NCI-H187 (cell line): ENCODE measurements around the gene OR5K4.
"Not testable (repeated sequence)": the region's sequence is repeated elsewhere in the genome, so short reads cannot be mapped to it uniquely, and the experiment has no call there.

Source experiments
- DNase-seq, 2 experiments: peaks; one replicate each; lab custom pipeline; 2025; lab: John Stamatoyannopoulos, UW

Gene OR5K4

GRCh38 chr3:98371186-98371585 lies 17.5 kb downstream of the OR5K4 start:
- DNase-seq = no peak

- DNase-seq = no peak
Measured at GRCh38 chr3:98371853-98372252, 18.2 kb downstream of the OR5K4 start.

GRCh38 chr3:98372445-98372844 lies 18.8 kb downstream of the OR5K4 start:
- no peak for DNase-seq

- no peak for DNase-seq
Measured at GRCh38 chr3:98376631-98377030, 23.0 kb downstream of the OR5K4 start.

- DNase-seq = no peak
Measured at GRCh38 chr3:98388147-98388546, 34.5 kb downstream of the OR5K4 start.

GRCh38 chr3:98390366-98390765 lies 36.7 kb downstream of the OR5K4 start, which contains the start of gene OR5K3:
OR5K3 (plus strand) TSS chr3:98390666; CDS start chr3:98390666, 0 bp downstream.
- DNase-seq = no peak

- no peak for DNase-seq
Measured at GRCh38 chr3:98395101-98395500, 41.4 kb downstream of the OR5K4 start.

GRCh38 chr3:98396482-98396881 lies 42.8 kb downstream of the OR5K4 start:
- not testable (repeated sequence) for DNase-seq

GRCh38 chr3:98398513-98398912 lies 44.9 kb downstream of the OR5K4 start:
- no peak for DNase-seq

- DNase-seq = no peak
Measured at GRCh38 chr3:98402507-98402906, 48.9 kb downstream of the OR5K4 start.

- no peak for DNase-seq
Measured at GRCh38 chr3:98404010-98404409, 50.4 kb downstream of the OR5K4 start.
